Stomach (tissue), 9 donors: ENCODE results near the gene SFXN1. TPM values are rescaled to one million over a fixed set of nuclear protein-coding genes. Genes with fewer than 3 reads are reported as not detected.

Source experiments
- DNase-seq, 2 donors: peaks; one replicate each; pipeline versions ENCODE4 v3.0.0 to v3.0.0-alpha.2; 2013 to 2019
- H3K27ac ChIP-seq, 5 donors: fragments of 200-600 bp in 4 of 5; sonication (generic) in 4 of 5; one replicate each; pipeline ENCODE4 v1.5.1; 2013 to 2019; ENCODE audit warnings: mild to moderate bottlenecking in 1 of 5, moderate library complexity in 1 of 5
- H3K27me3 ChIP-seq, 3 donors: fragments of 200-600 bp; sonication (generic); one replicate each; pipeline ENCODE4 v1.5.1; 2017 to 2019; ENCODE audit warnings: mixed run types in 1 of 3
- H3K36me3 ChIP-seq, 4 donors: fragments of 200-600 bp; sonication (generic); 1 replicate in 3 of 4; 2 replicates in 1 of 4; pipeline ENCODE4 v1.5.1; 2016 to 2019
- H3K4me1 ChIP-seq, 4 donors: fragments of 200-600 bp; sonication (generic); one replicate each; pipeline ENCODE4 v1.5.1; 2016 to 2019
- H3K4me3 ChIP-seq, 4 donors: fragments of 200-600 bp; sonication (generic) in 3 of 4; one replicate each; pipeline ENCODE4 v1.5.1; 2016 to 2019; ENCODE audit warnings: mild to moderate bottlenecking in 1 of 4
- H3K9me3 ChIP-seq, 4 donors: fragments of 200-600 bp; sonication (generic); one replicate each; pipeline ENCODE4 v1.5.1; 2016 to 2019
- CTCF ChIP-seq, 7 experiments: fragments of 450-650 bp in 4 of 7; fragments of 200-600 bp in 3 of 7; sonication (generic) in 3 of 7; IDR thresholded peaks; one replicate each; pipeline ENCODE4 v1.5.1; 2016 to 2019; ENCODE audit warnings: antibody characterized with exemption in 7 of 7, control low read depth in 2 of 7, mild to moderate bottlenecking in 1 of 7
- EP300 ChIP-seq: sonication (generic); formaldehyde crosslinking; IDR thresholded peaks from one replicate; pipeline ENCODE4 v1.6.1; 2017; ENCODE audit warnings: antibody characterized with exemption
- POLR2A ChIP-seq, 4 donors: fragments of 450-650 bp; IDR thresholded peaks; one replicate each; pipeline ENCODE4 v1.6.1; 2016; ENCODE audit warnings: antibody characterized with exemption in 4 of 4, control low read depth in 2 of 4, mild to moderate bottlenecking in 1 of 4, moderate library complexity in 1 of 4
- POLR2AphosphoS5 ChIP-seq, 3 donors: sonication (generic); formaldehyde crosslinking; IDR thresholded peaks; one replicate each; pipeline ENCODE4 v1.6.1; 2016; ENCODE audit warnings: antibody characterized with exemption in 3 of 3
- WGBS, 5 donors: extraction: QIAGEN DNeasy Blood & Tissue Kit in 3 of 5; methylation state at CpG; one replicate each; pipeline versions ENCODE4 v1.1.5 to v1.1.7; 2013 to 2018; 5-methylcytosine and 5-hydroxymethylcytosine counted together
- intact Hi-C: fragments of 100-400 bp; cut with DNase I; formaldehyde crosslinking; loops from one replicate; pipeline ENCODE4 v1.15.1; 2023; ENCODE audit warnings: low total_unique reads
- polyA plus RNA-seq, 3 donors: library from polyadenylated mRNA; stranded (reverse); fragments of 200-250 nt; gene quantifications; one replicate each; pipeline ENCODE4 v1.2.3, GENCODE V29; 2013
- total RNA-seq, 5 donors: library from RNA; depleted of rRNA; stranded (reverse); fragments of >200 nt; gene quantifications; one replicate each; pipeline versions ENCODE4 v1.1.0 to v1.2.3, GENCODE V29; 2014 to 2016
- donor health status: healthy with polysubstance abuse.
- donor health status: Bipolar disorder and iron deficiency.
- donor health status: healthy.

Gene SFXN1
- total and polyA plus RNA-seq, 8 donors: 8.3 to 33.6 (median 14.0) TPM

GRCh38 chr5:175550055-175550805 lies 71.9 kb downstream of the SFXN1 start:
- Histone ChIP-seq H3K9me3 (no peaks in the 10 kb centered on the region), H3K27ac (no peak overlapping the region), H3K36me3 (no peaks in the 10 kb centered on the region), H3K4me3 (no peak overlapping the region), H3K4me1 (peaks cover 0 to 8% (median 0%) of the 10 kb centered on the region in 4 donors), H3K27me3 (peaks cover 0 to 32% (median 0%) of the 10 kb centered on the region in 3 donors)
- no peak for DNase-seq
- TF ChIP-seq EP300 (no peak), POLR2A (IDR thresholded peaks at IDR 0.05) (no peak), POLR2AphosphoS5 (IDR thresholded peaks at IDR 0.05) (no peak), CTCF (IDR thresholded peaks at IDR 0.05) (no peak)
- WGBS, 5 donors: 72 to 86% (median 85%) methylated on average over 4 of the region's 4 CpGs
- intact Hi-C loops: no loop called here

- Histone ChIP-seq H3K36me3 (no peaks in the 10 kb centered on the region), H3K4me3 (no peak overlapping the region), H3K9me3 (no peaks in the 10 kb centered on the region), H3K27me3 (peaks cover 0 to 37% (median 0%) of the 10 kb centered on the region in 3 donors), H3K4me1 (peaks cover 0 to 8% (median 0%) of the 10 kb centered on the region in 4 donors), H3K27ac (no peak overlapping the region)
- intact Hi-C loops: no loop called here
- TF ChIP-seq POLR2A (IDR thresholded peaks at IDR 0.05): no peak
- no peak for TF ChIP-seq EP300
- no peak for TF ChIP-seq POLR2AphosphoS5 (IDR thresholded peaks at IDR 0.05)
- TF ChIP-seq CTCF (IDR thresholded peaks at IDR 0.05): no peak
- WGBS, 5 donors: 54 to 92% (median 69%) methylated on average over 4 of the region's 4 CpGs
- DNase-seq: no peak
Observed at GRCh38 chr5:175551266-175551665, 72.9 kb downstream of the SFXN1 start.

GRCh38 chr5:175554296-175554695 lies 75.9 kb downstream of the SFXN1 start:
- H3K27ac ChIP-seq: no peak overlapping the region
- H3K4me1 ChIP-seq: peaks cover 0 to 9% (median 0%) of the 10 kb centered on the region in 4 donors
- no peak overlapping the region for H3K4me3 ChIP-seq
- intact Hi-C loops: no loop called here
- no peaks in the 10 kb centered on the region for H3K36me3 ChIP-seq
- DNase-seq: no peak
- TF ChIP-seq EP300 (no peak), POLR2AphosphoS5 (IDR thresholded peaks at IDR 0.05) (no peak), POLR2A (IDR thresholded peaks at IDR 0.05) (no peak), CTCF (IDR thresholded peaks at IDR 0.05) (no peak)
- H3K27me3 ChIP-seq: peaks cover 0 to 9% (median 0%) of the 10 kb centered on the region in 3 donors
- no peaks in the 10 kb centered on the region for H3K9me3 ChIP-seq
- WGBS, 5 donors: 89 to 93% (median 91%) methylated on average over 8 of the region's 8 CpGs

DNA sequence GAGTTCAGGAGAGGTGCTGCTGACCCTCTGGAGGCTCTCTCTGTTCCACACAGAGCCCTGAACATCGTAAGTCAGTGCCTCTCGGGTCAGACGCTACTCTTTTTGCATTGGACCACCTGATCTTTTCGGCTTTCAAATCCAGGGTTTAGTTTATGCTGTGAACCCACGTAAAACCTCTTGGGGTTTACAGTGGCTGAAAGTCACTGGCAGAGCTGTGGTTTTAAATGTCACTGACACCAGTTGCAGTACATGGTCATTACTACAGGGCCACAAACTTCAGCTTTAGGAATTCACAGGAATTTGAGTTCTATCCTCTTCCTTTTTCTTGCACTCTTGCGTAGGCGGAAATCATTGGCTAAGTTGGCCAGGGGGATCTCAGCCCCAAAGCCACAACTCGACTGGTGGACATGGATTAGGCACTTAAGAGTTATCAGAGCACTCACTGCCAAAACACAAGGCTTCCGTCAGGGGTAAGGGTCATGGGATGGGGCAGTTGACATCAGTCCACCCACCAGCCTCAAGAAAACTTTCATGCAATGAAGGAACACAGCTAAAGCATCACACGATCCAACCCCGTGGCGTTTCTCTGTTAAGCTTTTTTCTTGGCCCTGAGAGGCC lies 76.9 kb downstream of the SFXN1 start:
- Histone ChIP-seq H3K27me3 (peaks cover 0 to 6% (median 0%) of the 10 kb centered on the region in 3 donors), H3K27ac (no peak overlapping the region), H3K9me3 (no peaks in the 10 kb centered on the region), H3K36me3 (no peaks in the 10 kb centered on the region), H3K4me3 (no peak overlapping the region), H3K4me1 (peaks cover 0 to 16% (median 2%) of the 10 kb centered on the region in 4 donors)
- intact Hi-C loops: no loop called here
- WGBS, 5 donors: 78 to 93% (median 83%) methylated on average over 10 to 12 of the region's 12 CpGs
- no peak for DNase-seq
- no peak for TF ChIP-seq CTCF (IDR thresholded peaks at IDR 0.05)
- no peak for TF ChIP-seq POLR2A (IDR thresholded peaks at IDR 0.05)
- no peak for TF ChIP-seq POLR2AphosphoS5 (IDR thresholded peaks at IDR 0.05)
- no peak for TF ChIP-seq EP300
